K562 (cell line): ENCODE results near the gene LYPD5. TPM values are rescaled to one million over a fixed set of nuclear protein-coding genes. Genes with fewer than 3 reads are reported as not detected.

ENCODE experiments used
- ATF3 ChIP-seq, 2 experiments: fragments of 450-650 bp in 1 of 2; sonication (generic) in 1 of 2; formaldehyde crosslinking in 1 of 2; IDR thresholded peaks in 1 of 2; conservative IDR thresholded peaks in 1 of 2; 2 replicates each; pipeline versions ENCODE4 v1.6.1 to v1.8.1; 2016 to 2023; ENCODE audit warnings: mild to moderate bottlenecking in 2 of 2, moderate library complexity in 2 of 2, inconsistent platforms in 1 of 2, missing genetic modification reagents in 1 of 2
- LCOR ChIP-seq: sonication (generic); formaldehyde crosslinking; IDR thresholded peaks from 2 replicates; pipeline ENCODE4 v1.8.0; 2022; ENCODE audit warnings: mild to moderate bottlenecking, missing genetic modification reagents
- MAX ChIP-seq: sonication (generic); formaldehyde crosslinking; IDR thresholded peaks from 2 replicates; pipeline ENCODE4 v1.9.0; 2022; ENCODE audit warnings: mild to moderate bottlenecking, missing genetic modification reagents
- NCOA2 ChIP-seq, 2 experiments: fragments of 450-650 bp; IDR thresholded peaks; 2 replicates each; pipeline ENCODE4 v1.6.1; 2018; ENCODE audit warnings: mild to moderate bottlenecking in 2 of 2, moderate library complexity in 1 of 2; ENCODE audit not compliant: partially characterized antibody in 2 of 2
- NR2C1 ChIP-seq, 2 experiments: fragments of 450-650 bp; IDR thresholded peaks; 2 replicates each; pipeline ENCODE4 v1.6.1; 2017; ENCODE audit warnings: mild to moderate bottlenecking in 2 of 2, antibody characterized with exemption in 1 of 2, inconsistent platforms in 1 of 2, missing compliant biosample characterization in 1 of 2, missing genetic modification characterization in 1 of 2
- SAFB2 ChIP-seq: fragments of 200-400 bp; formaldehyde crosslinking; IDR thresholded peaks from 2 replicates; pipeline ENCODE4 v1.6.1; 2018; ENCODE audit warnings: borderline replicate concordance, low read length, low read depth, moderate library complexity; ENCODE audit not compliant: severe bottlenecking
- SMARCA4 ChIP-seq: fragments of 450-650 bp; IDR thresholded peaks from 2 replicates; pipeline ENCODE4 v1.6.1; 2016
- SMARCB1 ChIP-seq: IDR thresholded peaks from 2 replicates; pipeline ENCODE4 v1.6.1; 2011; ENCODE audit warnings: improper control_type of control experiment, low read depth; ENCODE audit not compliant: insufficient read length
- SRSF9 ChIP-seq: fragments of 200-400 bp; formaldehyde crosslinking; IDR thresholded peaks from 2 replicates; pipeline ENCODE4 v1.6.1; 2017; ENCODE audit warnings: low read depth, low read length, borderline replicate concordance
- TAF1 ChIP-seq: IDR thresholded peaks from 2 replicates; pipeline ENCODE4 v1.6.1; 2011; ENCODE audit warnings: mild to moderate bottlenecking, low read length, moderate library complexity; ENCODE audit not compliant: insufficient read depth, control insufficient read depth, severe bottlenecking; ENCODE audit errors: extremely low read depth
- TRIM24 ChIP-seq, 2 experiments: fragments of 450-650 bp; IDR thresholded peaks; 2 replicates each; pipeline ENCODE4 v1.6.1; 2016
- VEZF1 ChIP-seq: fragments of 200-800 bp; sonication (Bioruptor generic); IDR thresholded peaks from 2 replicates; pipeline ENCODE4 v1.6.1; 2017; ENCODE audit warnings: missing genetic modification characterization, missing compliant biosample characterization
- ZBTB11 ChIP-seq, 3 experiments: fragments of 200-800 bp in 1 of 3; fragments of 250-450 bp in 1 of 3; fragments of 450-650 bp in 1 of 3; sonication (Bioruptor Pico) in 1 of 3; sonication (Bioruptor generic) in 1 of 3; formaldehyde crosslinking in 1 of 3; IDR thresholded peaks; 2 replicates each; pipeline versions ENCODE4 v1.6.1 to v1.8.0; 2016 to 2022; ENCODE audit warnings: mild to moderate bottlenecking in 2 of 3, missing genetic modification characterization in 2 of 3, missing compliant biosample characterization in 1 of 3, moderate library complexity in 1 of 3
- ZFP30 ChIP-seq: fragments of 250-450 bp; sonication (Bioruptor Pico); IDR thresholded peaks from 2 replicates; pipeline ENCODE4 v1.8.0; 2022; ENCODE audit warnings: moderate library complexity, mild to moderate bottlenecking, inconsistent platforms, borderline replicate concordance
- ZNF124 ChIP-seq: sonication (generic); formaldehyde crosslinking; IDR thresholded peaks from 2 replicates; pipeline ENCODE4 v1.8.1; 2022; ENCODE audit warnings: missing genetic modification reagents
- ZNF232 ChIP-seq: sonication (generic); formaldehyde crosslinking; IDR thresholded peaks from 2 replicates; pipeline ENCODE4 v1.8.0; 2022; ENCODE audit warnings: mild to moderate bottlenecking, missing genetic modification reagents
- ZNF444 ChIP-seq: fragments of 250-450 bp; sonication (Bioruptor Pico); IDR thresholded peaks from 2 replicates; pipeline ENCODE4 v1.4.0; 2020; ENCODE audit warnings: mild to moderate bottlenecking, moderate library complexity
- ZNF639 ChIP-seq, 2 experiments: fragments of 200-800 bp in 1 of 2; sonication (Bioruptor generic) in 1 of 2; sonication (generic) in 1 of 2; formaldehyde crosslinking in 1 of 2; IDR thresholded peaks in 1 of 2; conservative IDR thresholded peaks in 1 of 2; 2 replicates each; pipeline versions ENCODE4 v1.5.0 to v1.6.1; 2016 to 2020; ENCODE audit warnings: missing compliant biosample characterization in 1 of 2, missing genetic modification characterization in 1 of 2, missing genetic modification reagents in 1 of 2
- polyA plus RNA-seq, 8 experiments: library from polyadenylated mRNA; depleted of rRNA in 4 of 8; stranded (reverse) in 5 of 8; unstranded in 3 of 8; fragments of >200 nt; fragmentation: Nextera tagmentation in 2 of 8; fragmentation: Illumina TruSeq in 1 of 8; extraction: Ambion mirVana in 2 of 8; extraction: Trizol in 1 of 8; gene quantifications; 2 replicates each; pipeline versions ENCODE4 v1.2.1 to v1.2.3, GENCODE V29; 2011 to 2014; ENCODE audit warnings: inconsistent platforms in 1 of 8, missing spikeins in 1 of 8
- total RNA-seq, 7 experiments: library from RNA; depleted of rRNA in 6 of 7; stranded (reverse); fragments of >200 nt in 6 of 7; fragmentation: Illumina TruSeq in 2 of 7; extraction: Trizol in 2 of 7; gene quantifications; 2 replicates each; pipeline versions ENCODE4 v1.2.1 to v1.2.3, GENCODE V29; 2011 to 2021; ENCODE audit warnings: low replicate concordance in 1 of 7

The LYPD5 gene
- total and polyA plus RNA-seq, 9 of the 15 experiments (the other 6 are each of a cell fraction or from before 2014, with no cell fraction given) = 0.03 to 0.22 (median 0.10) TPM; not detected in 3

GRCh38 chr19:43768273-43769050, 33.8 kb downstream of the LYPD5 start (continued):
- TF ChIP-seq ZNF639 (CRISPR knock-in tag; conservative IDR thresholded peaks at IDR 0.05 in 1 of 2, IDR thresholded peaks at IDR 0.05 in 1 of 2) (no peak), ZNF232 (no peak), TAF1 (no peak), ZBTB11 (CRISPR knock-in tag; IDR thresholded peaks at IDR 0.05) (no peak), ZNF444 (CRISPR knock-in tag) (no peak), SRSF9 (no peak), LCOR (no peak), MAX (CRISPR knock-in tag) (no peak), VEZF1 (peak; percentile 22; the same call in 1 of the 2 replicates), ATF3 (IDR thresholded peaks at IDR 0.05) (peak; percentile 70), ATF3 (CRISPR knock-in tag; conservative IDR thresholded peaks at IDR 0.05) (no peak), SMARCA4 (peak; percentile 61), SAFB2 (no peak), NR2C1 (IDR thresholded peaks at IDR 0.05) (no peak), NR2C1 (tag; IDR thresholded peaks at IDR 0.05) (no peak), TRIM24 (IDR thresholded peaks at IDR 0.05) (no peak), SMARCB1 (no peak), ZNF124 (CRISPR knock-in tag) (no peak), NCOA2 (IDR thresholded peaks at IDR 0.05; ENCODE audit: partially characterized antibody in 2 of 2) (no peak), ZFP30 (CRISPR knock-in tag) (no peak)
